OCI-LY3 (cell line): ENCODE measurements around the gene CCBE1.

Experiments
- H2AFZ ChIP-seq: fragments of 200-600, 300-600 bp; shearing (Covaris generic); 2 replicates; pipeline ENCODE4 v1.6.0; 2014; ENCODE audit warnings: antibody characterized with exemption, low read depth, low read length
- H3K27ac ChIP-seq: fragments of 200-600, 300-600 bp; sonication (generic); 2 replicates; pipeline ENCODE4 v1.5.1; 2014; ENCODE audit warnings: mild to moderate bottlenecking, low read length, moderate library complexity, mixed read lengths
- H3K27me3 ChIP-seq: fragments of 200-600, 300-600 bp; sonication (generic); 2 replicates; pipeline ENCODE4 v1.6.1; 2014; ENCODE audit warnings: low read depth, low read length, mixed read lengths
- H3K36me3 ChIP-seq: fragments of 200-600, 300-600 bp; sonication (generic); replicated peaks from 2 replicates; pipeline ENCODE3; 2014; ENCODE audit warnings: low read depth, low read length, mixed read lengths
- H3K4me1 ChIP-seq: fragments of 300-600, 200-600 bp; sonication (generic); 2 replicates; pipeline ENCODE4 v1.6.1; 2014; ENCODE audit warnings: low read length, mixed read lengths
- H3K4me2 ChIP-seq: fragments of 200-600, 300-600 bp; sonication (generic); 2 replicates; pipeline ENCODE4 v1.6.1; 2014; ENCODE audit warnings: low read length, mixed read lengths
- H3K4me3 ChIP-seq: fragments of 300-600, 200-600 bp; sonication (generic); 2 replicates; pipeline ENCODE4 v1.5.1; 2014; ENCODE audit warnings: antibody characterized with exemption, mild to moderate bottlenecking, low read length, moderate library complexity
- H3K79me2 ChIP-seq: fragments of 300-600, 200-600 bp; shearing (Covaris generic); 2 replicates; pipeline ENCODE4 v1.6.1; 2014; ENCODE audit warnings: mild to moderate bottlenecking, low read length, mixed read lengths
- H3K9ac ChIP-seq: fragments of 300-600, 200-600 bp; shearing (Covaris generic); 2 replicates; pipeline ENCODE4 v1.6.0; 2014; ENCODE audit warnings: mild to moderate bottlenecking, low read length, moderate library complexity
- H3K9me3 ChIP-seq: fragments of 200-600, 300-600 bp; shearing (Covaris generic); 2 replicates; pipeline ENCODE4 v1.6.1; 2014; ENCODE audit warnings: low read length, mixed read lengths; ENCODE audit not compliant: insufficient read depth
- H4K20me1 ChIP-seq: fragments of 200-600, 300-600 bp; sonication (generic); 2 replicates; pipeline ENCODE4 v1.6.1; 2016; ENCODE audit warnings: low read length, mixed read lengths; ENCODE audit not compliant: insufficient read depth
- CTCF ChIP-seq: fragments of 200-600, 300-600 bp; sonication (generic); IDR thresholded peaks from 2 replicates; pipeline ENCODE4 v1.5.1; 2014; ENCODE audit warnings: antibody characterized with exemption, low read length, low read depth
- EZH2phosphoT487 ChIP-seq: fragments of 200-600 bp; shearing (Covaris generic); IDR thresholded peaks from 2 replicates; pipeline ENCODE4 v1.6.1; 2018; ENCODE audit warnings: antibody characterized with exemption, mixed run types, low read depth

CCBE1 gene

GRCh38 chr18:59546188-59546587 is 151.0 kb downstream of the CCBE1 start:
- no peak overlapping the region for H3K9ac ChIP-seq
- TF ChIP-seq CTCF, result no peak
- no peak for TF ChIP-seq EZH2phosphoT487
- peaks cover 32% of the 10 kb centered on the region for H3K27me3 ChIP-seq
- no peak overlapping the region for H3K4me3 ChIP-seq
- no peak overlapping the region for H3K27ac ChIP-seq
- no peak overlapping the region for H2AFZ ChIP-seq
- no peaks in the 10 kb centered on the region for H3K79me2 ChIP-seq
- no peak overlapping the region for H3K4me2 ChIP-seq
- no peaks in the 10 kb centered on the region for H4K20me1 ChIP-seq
- peaks cover 5% of the 10 kb centered on the region for H3K36me3 ChIP-seq
- H3K4me1 ChIP-seq, result peaks cover 9% of the 10 kb centered on the region
- H3K9me3 ChIP-seq, result peaks cover 8% of the 10 kb centered on the region; the same call in 1 of the 2 replicates

GRCh38 chr18:59540780-59541179 is 156.4 kb downstream of the CCBE1 start:
- Histone ChIP-seq H3K9me3 (peaks cover 1% of the 10 kb centered on the region; the same call in 1 of the 2 replicates), H3K27ac (no peak overlapping the region), H3K4me1 (peaks cover 7% of the 10 kb centered on the region), H3K27me3 (peaks cover 53% of the 10 kb centered on the region), H3K79me2 (no peaks in the 10 kb centered on the region), H4K20me1 (peaks cover 5% of the 10 kb centered on the region; the same call in 1 of the 2 replicates), H3K36me3 (no peaks in the 10 kb centered on the region), H3K4me2 (no peak overlapping the region), H3K4me3 (no peak overlapping the region), H3K9ac (no peak overlapping the region), H2AFZ (no peak overlapping the region)
- no peak for TF ChIP-seq CTCF
- TF ChIP-seq EZH2phosphoT487, result 0 out of 2 replicates have a peak, but pooled peaks have one; percentile 29

- no peak overlapping the region for H3K4me3 ChIP-seq
- no peaks in the 10 kb centered on the region for H3K36me3 ChIP-seq
- TF ChIP-seq EZH2phosphoT487, result 0 out of 2 replicates have a peak, but pooled peaks have one; percentile 33
- no peak for TF ChIP-seq CTCF
- no peak overlapping the region for H3K27ac ChIP-seq
- H3K79me2 ChIP-seq, result no peaks in the 10 kb centered on the region
- no peak overlapping the region for H2AFZ ChIP-seq
- peaks cover 12% of the 10 kb centered on the region for H3K4me1 ChIP-seq
- H3K9me3 ChIP-seq, result no peaks in the 10 kb centered on the region
- no peak overlapping the region for H3K9ac ChIP-seq
- H3K27me3 ChIP-seq, result peaks cover 54% of the 10 kb centered on the region
- no peak overlapping the region for H3K4me2 ChIP-seq
- H4K20me1 ChIP-seq, result peaks cover 7% of the 10 kb centered on the region; the same call in 1 of the 2 replicates
These were observed 156.9 kb downstream of the CCBE1 start for GRCh38 chr18:59540346-59540745.

- H3K27ac ChIP-seq, result no peak overlapping the region
- H3K4me3 ChIP-seq, result no peak overlapping the region
- no peak overlapping the region for H3K9ac ChIP-seq
- H2AFZ ChIP-seq, result no peak overlapping the region
- H3K4me2 ChIP-seq, result no peak overlapping the region
- H3K79me2 ChIP-seq, result no peaks in the 10 kb centered on the region
- no peaks in the 10 kb centered on the region for H3K9me3 ChIP-seq
- no peak for TF ChIP-seq EZH2phosphoT487
- no peaks in the 10 kb centered on the region for H3K36me3 ChIP-seq
- H3K4me1 ChIP-seq, result peaks cover 23% of the 10 kb centered on the region
- H4K20me1 ChIP-seq, result peaks cover 15% of the 10 kb centered on the region; the same call in 1 of the 2 replicates
- peaks cover 60% of the 10 kb centered on the region for H3K27me3 ChIP-seq
These were observed 158.1 kb downstream of the CCBE1 start for GRCh38 chr18:59539108-59539507.
